Esophagus (tissue), 2 donors: ENCODE measurements around the gene HDLBP. TPM values are rescaled to one million over a fixed set of nuclear protein-coding genes. Genes with fewer than 3 reads are reported as not detected.

Experiments used
- H3K27ac ChIP-seq, 2 donors: one replicate each; pipeline ENCODE4 v1.5.1; 2013; ENCODE audit warnings: low read depth in 2 of 2, mild to moderate bottlenecking in 2 of 2, inconsistent platforms in 1 of 2, low read length in 1 of 2, moderate library complexity in 1 of 2
- H3K27me3 ChIP-seq, 2 donors: one replicate each; pipeline ENCODE4 v1.6.1; 2013; ENCODE audit warnings: low read length in 2 of 2, control low read depth in 1 of 2, mild to moderate bottlenecking in 1 of 2; ENCODE audit not compliant: insufficient read depth in 2 of 2, control insufficient read depth in 1 of 2
- H3K36me3 ChIP-seq, 2 donors: one replicate each; pipeline ENCODE4 v1.6.1; 2013; ENCODE audit warnings: low read length in 1 of 2; ENCODE audit not compliant: control insufficient read depth in 2 of 2, insufficient read depth in 2 of 2
- H3K4me1 ChIP-seq, 2 donors: one replicate each; pipeline ENCODE4 v1.6.1; 2013; ENCODE audit warnings: low read length in 1 of 2; ENCODE audit not compliant: control insufficient read depth in 2 of 2, insufficient read depth in 2 of 2
- H3K4me3 ChIP-seq, 2 donors: one replicate each; pipeline ENCODE4 v1.5.1; 2013; ENCODE audit warnings: low read length in 2 of 2, mild to moderate bottlenecking in 2 of 2, low read depth in 1 of 2, moderate library complexity in 1 of 2
- H3K9me3 ChIP-seq, 2 donors: one replicate each; pipeline ENCODE4 v1.6.1; 2013; ENCODE audit warnings: mild to moderate bottlenecking in 2 of 2, low read depth in 1 of 2, low read length in 1 of 2, moderate library complexity in 1 of 2; ENCODE audit not compliant: control insufficient read depth in 2 of 2, insufficient read depth in 1 of 2
- WGBS, 2 donors: extraction: QIAGEN DNeasy Blood & Tissue Kit; methylation state at CpG; one replicate each; pipeline ENCODE4 v1.1.7; 2013; 5-methylcytosine and 5-hydroxymethylcytosine counted together
- polyA plus RNA-seq, 2 donors: library from polyadenylated mRNA; stranded (reverse); fragments of 200-250 nt; gene quantifications; one replicate each; pipeline ENCODE4 v1.2.3, GENCODE V29; 2013
- donor health status: healthy with polysubstance abuse.
- donor health status: Bipolar disorder and iron deficiency.

HDLBP gene
- polyA plus RNA-seq, 2 donors: 158 to 197 TPM

DNA sequence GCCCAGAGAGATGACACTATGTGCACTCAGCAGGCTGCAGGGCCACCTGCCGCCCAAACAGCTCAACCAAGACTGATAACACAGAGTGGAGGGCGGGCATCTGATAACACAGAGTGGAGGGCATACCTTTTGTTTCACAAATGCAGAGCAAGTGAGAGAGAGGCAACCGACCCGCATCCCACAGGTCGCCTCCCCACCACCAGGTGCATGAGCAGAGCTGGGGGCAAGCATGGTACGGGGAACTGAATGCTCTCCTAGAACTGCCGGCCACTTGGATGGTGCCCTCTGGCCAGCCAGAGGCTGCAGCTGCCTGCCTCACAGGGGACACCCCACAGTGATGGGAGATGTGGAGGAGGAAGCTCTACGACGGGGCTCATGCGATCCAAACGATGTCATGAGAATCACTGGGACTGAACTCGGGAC lies 77.5 kb downstream of the HDLBP start:
- H3K36me3 ChIP-seq: peaks cover 34 to 82% of the 10 kb centered on the region in 2 donors
- no peak overlapping the region for H3K27ac ChIP-seq
- H3K4me3 ChIP-seq: no peak overlapping the region
- no peaks in the 10 kb centered on the region for H3K9me3 ChIP-seq
- peaks cover 0 to 2% of the 10 kb centered on the region in 2 donors for H3K4me1 ChIP-seq
- no peaks in the 10 kb centered on the region for H3K27me3 ChIP-seq
- 87 to 91% methylated on average over 12 of the region's 12 CpGs for WGBS, 2 donors

DNA sequence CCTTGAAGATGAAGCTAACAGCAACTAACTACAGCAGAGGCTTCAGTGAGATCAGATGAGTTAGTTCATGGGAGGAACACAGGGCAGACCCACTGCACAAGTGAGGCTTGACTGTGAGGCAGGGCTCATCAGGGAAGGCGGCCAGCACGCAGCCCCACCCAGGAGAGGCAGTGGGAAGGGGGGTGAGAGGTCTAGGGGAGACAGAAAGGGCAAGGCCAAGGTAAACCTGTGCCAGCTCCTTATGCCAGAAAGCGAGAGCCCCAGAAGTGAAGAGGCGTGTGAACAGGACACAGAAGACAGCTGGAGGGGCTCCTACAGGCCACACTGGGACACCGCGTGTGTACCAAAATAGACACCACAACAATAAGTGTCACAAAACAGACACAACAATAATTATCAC lies 78.4 kb downstream of the HDLBP start:
- H3K36me3 ChIP-seq: peaks cover 30 to 77% of the 10 kb centered on the region in 2 donors
- no peaks in the 10 kb centered on the region for H3K27me3 ChIP-seq
- H3K4me1 ChIP-seq: peaks cover 0 to 2% of the 10 kb centered on the region in 2 donors
- H3K27ac ChIP-seq: no peak overlapping the region
- no peaks in the 10 kb centered on the region for H3K9me3 ChIP-seq
- 86 to 93% methylated on average over 6 of the region's 6 CpGs for WGBS, 2 donors
- H3K4me3 ChIP-seq: no peak overlapping the region

DNA sequence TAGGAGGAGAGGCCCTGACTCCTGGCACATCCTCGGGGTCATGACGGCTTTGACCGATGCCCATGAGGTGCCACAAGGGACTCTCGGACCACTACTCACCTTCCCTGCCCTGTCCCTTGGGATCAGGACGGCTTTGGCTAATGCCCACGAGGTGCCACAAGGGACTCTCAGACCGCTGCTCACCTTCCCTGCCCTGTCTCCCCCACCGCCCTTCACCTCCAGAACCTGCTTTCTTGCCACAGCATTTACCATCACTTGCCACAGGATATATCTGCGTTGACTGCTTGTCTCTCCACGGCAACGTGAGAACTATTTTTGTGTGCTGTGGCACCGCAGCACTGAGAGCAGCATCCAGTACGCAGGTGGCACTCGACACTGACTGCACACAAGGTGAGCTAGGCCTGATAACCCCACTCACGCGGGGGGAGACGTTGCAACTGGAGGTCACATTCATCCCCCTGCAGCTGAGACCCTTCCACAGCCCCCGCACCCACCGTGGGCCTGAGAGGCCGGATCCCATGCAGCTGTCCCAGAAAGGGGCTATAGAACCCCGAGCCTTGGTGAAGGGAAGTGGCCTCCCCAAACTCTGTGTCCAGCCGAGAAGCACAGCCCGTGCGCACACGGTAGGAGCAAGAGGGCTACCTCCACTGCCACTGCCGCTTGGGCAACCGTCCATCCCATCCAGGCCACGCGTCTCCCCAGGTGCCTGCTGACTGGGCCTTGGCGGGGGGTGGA lies 79.4 kb downstream of the HDLBP start:
- H3K27ac ChIP-seq: no peak overlapping the region
- H3K9me3 ChIP-seq: no peaks in the 10 kb centered on the region
- H3K36me3 ChIP-seq: peaks cover 30 to 82% of the 10 kb centered on the region in 2 donors
- peaks cover 0 to 2% of the 10 kb centered on the region in 2 donors for H3K4me1 ChIP-seq
- H3K4me3 ChIP-seq: no peak overlapping the region
- 90 to 92% methylated on average over 30 of the region's 30 CpGs for WGBS, 2 donors
- H3K27me3 ChIP-seq: no peaks in the 10 kb centered on the region

DNA sequence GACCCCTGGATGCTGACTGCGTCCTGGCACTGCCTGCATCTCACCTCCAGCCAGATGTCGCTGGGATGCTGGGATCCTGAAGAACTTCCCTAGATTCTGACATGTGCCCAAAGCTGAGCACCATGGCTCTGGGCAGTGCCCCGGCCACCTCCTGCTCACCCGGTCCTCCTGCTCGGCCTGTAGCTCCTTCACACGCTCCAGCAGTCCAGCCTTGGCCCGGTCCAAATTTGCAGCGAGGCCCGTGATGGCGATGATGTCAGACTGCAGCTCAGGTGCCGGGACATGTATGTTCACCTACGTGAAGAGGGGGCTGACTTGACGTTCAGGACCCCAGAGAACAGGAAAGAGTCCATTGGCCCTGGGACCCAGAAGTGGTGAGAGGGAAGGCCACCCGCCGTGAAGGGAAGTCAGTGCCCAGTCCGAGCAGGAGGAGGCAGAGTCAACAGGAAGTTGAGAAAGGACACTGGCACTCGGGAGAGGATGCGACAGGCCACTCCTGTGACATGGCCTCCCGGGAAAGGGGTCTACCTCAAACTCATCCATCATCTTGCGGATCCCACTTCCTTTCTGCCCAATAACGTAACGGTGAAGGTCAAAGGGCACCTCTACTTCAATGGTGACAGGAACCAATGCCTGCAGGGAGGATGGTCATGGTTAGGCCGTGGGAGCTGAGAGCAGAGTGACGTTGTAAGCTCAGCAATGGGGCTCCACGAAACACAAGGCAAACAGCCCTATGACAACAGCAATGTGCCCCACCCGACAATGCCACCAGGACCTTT lies 80.3 kb downstream of the HDLBP start:
- 83 to 85% methylated on average over 26 of the region's 26 CpGs for WGBS, 2 donors
- Histone ChIP-seq H3K27ac (no peak overlapping the region), H3K4me1 (peaks cover 0 to 2% of the 10 kb centered on the region in 2 donors), H3K4me3 (no peak overlapping the region), H3K36me3 (peaks cover 30 to 81% of the 10 kb centered on the region in 2 donors), H3K9me3 (no peaks in the 10 kb centered on the region), H3K27me3 (no peaks in the 10 kb centered on the region)

DNA sequence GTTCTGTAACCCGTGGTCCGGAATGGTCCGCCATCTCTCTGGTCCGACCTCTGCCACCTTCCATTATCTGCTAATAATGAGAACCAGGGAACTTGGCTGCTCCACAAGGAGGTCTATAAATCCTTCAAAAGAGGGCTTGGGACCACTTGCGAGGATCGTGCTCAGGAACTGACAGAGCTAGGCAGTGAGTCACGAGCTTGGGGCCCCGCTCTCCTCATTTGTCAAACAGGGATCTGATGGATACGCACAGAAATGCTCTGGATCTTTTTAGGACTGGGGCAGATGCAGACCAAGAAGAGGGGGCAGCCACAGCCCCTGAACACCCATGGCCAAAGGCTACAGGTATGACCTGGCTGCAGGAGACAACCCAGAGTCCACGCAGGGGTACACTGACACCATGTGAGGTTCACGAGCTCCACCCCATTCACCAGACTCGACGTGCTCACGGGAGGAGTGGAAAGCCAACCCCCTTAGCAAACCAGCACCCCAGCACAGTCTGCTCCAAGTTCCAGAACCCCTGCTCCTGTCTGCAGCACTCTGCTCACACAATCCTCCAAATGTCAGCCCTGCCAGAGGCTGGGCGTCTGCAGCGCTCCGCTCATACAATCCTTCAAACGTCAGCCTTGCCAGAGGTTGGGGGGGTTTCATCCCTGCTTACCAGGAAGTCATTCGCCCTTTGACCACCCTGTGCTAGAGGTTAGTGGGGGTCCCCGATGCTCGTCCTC lies 81.2 kb downstream of the HDLBP start:
- peaks cover 39 to 79% of the 10 kb centered on the region in 2 donors for H3K36me3 ChIP-seq

DNA sequence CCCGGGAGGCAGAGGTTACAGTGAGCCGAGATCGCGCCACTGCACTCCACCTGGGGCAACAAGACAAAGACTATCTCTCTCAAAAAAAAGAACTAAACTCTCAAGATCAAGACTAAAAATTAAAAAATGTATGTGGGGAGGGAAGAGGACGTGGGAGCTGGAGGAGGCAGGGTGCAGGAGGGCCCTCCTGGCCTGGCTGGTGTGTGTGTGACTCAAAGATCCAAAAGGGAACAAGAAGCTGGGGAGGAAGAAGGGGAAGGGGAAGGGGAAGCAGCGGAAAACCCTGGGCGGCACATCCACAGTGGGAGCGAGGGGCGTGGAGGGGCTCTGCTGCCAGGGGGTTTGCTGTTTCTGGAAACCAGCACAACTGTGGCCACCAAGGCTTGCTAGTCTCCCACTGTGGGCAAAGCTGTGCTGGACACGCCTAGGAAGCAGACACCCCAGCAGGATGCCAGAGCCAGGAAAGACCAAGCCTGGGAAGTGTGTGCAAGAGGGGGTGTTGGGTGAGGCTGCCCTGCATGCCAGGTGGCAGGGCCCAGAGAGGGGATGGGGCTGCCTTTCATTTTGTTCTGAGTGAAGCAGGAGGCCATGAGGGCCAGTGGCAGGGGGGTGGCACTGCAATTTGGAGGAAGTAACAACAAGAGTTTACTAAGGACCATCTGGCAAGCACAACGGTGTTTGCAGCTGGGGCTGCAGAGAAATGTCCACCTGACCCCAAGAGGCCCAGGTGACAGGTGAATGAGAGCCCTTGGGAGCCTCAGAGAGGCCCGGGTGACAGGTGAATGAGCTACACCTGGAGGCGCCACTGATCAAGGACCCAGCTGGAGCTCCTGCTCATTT lies 82.5 kb downstream of the HDLBP start:
- Histone ChIP-seq H3K27ac (no peak overlapping the region), H3K4me1 (peaks cover 0 to 2% of the 10 kb centered on the region in 2 donors), H3K27me3 (no peaks in the 10 kb centered on the region), H3K4me3 (no peak overlapping the region), H3K9me3 (no peaks in the 10 kb centered on the region), H3K36me3 (peaks cover 39 to 82% of the 10 kb centered on the region in 2 donors)
- 86 to 87% methylated on average over 13 of the region's 13 CpGs for WGBS, 2 donors

More for the DNA sequence above, 81.2 kb downstream of the HDLBP start:
- Histone ChIP-seq H3K4me3 (no peak overlapping the region), H3K27ac (no peak overlapping the region), H3K27me3 (no peaks in the 10 kb centered on the region), H3K4me1 (peaks cover 0 to 2% of the 10 kb centered on the region in 2 donors), H3K9me3 (no peaks in the 10 kb centered on the region)
- WGBS, 2 donors: 83 to 86% methylated on average over 21 of the region's 21 CpGs

DNA sequence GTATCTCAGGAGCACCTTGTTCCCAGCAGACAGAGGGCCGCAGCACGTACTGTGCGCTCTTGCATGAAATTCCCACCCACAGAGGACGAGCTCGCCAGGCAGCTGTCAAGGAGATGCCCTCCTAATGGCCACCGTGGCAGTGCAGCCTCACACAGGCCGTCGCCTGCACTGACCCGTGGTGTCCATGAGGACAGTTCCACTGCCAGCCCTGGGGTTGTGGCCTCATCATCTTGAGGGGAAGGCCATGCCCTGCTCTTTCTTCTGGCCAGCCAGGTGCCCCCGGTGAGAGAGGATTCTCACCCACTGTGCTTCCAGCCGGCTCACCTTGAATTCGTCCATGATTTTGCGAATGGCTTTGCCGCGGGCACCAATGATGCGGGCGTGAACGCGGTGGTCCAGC lies 85.0 kb downstream of the HDLBP start:
- H3K9me3 ChIP-seq: no peaks in the 10 kb centered on the region
- H3K36me3 ChIP-seq: peaks cover 36 to 84% of the 10 kb centered on the region in 2 donors
- H3K27ac ChIP-seq: no peak overlapping the region
- H3K4me3 ChIP-seq: no peak overlapping the region
- H3K4me1 ChIP-seq: peaks cover 0 to 2% of the 10 kb centered on the region in 2 donors
- no peaks in the 10 kb centered on the region for H3K27me3 ChIP-seq
- 93 to 96% methylated on average over 19 of the region's 19 CpGs for WGBS, 2 donors

DNA sequence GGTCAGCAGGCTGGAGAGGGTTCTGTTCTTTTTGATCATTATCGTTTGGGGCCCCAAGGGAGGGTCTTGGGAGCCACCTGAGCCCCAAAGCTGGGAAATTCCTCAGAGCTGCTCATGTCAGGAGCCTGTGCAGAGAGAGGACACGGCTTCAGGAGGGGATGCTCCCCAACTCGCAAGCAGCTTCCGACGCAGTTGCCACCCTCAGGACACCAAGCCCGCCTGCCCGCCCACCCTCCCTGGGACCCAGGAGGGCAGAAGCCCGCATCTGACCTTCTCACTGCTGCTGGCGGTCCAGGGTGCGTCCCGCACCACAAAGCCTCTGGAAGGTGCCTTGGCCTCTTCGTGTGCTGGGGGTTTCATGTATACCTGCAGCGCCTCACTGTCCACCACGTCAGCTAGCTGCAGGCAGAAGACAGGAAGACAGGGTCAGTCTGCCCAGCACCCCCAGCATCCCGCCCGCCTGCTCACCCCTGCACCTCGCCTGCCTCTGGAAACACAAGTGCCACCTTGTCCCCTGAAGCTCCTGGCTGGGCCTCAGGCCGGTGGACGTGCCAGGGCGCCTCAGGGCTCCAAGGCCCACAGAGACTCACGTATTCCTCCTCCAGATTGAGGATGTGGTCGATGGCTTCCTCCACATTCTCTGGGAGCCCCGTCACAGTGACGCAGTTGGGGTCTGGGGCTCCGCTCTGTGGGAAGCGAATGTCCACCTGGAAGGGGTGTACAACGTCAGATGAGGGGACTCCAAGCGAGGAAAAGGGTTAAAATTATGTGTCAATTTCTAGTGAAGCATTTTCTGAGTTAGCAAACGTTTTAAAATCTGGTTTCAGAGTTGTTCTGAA lies 85.7 kb downstream of the HDLBP start:
- peaks cover 0 to 2% of the 10 kb centered on the region in 2 donors for H3K4me1 ChIP-seq
- WGBS, 2 donors: 88 to 91% methylated on average over 29 of the region's 29 CpGs
- H3K9me3 ChIP-seq: no peaks in the 10 kb centered on the region

More for the DNA sequence above, 85.7 kb downstream of the HDLBP start:
- H3K4me3 ChIP-seq: no peak overlapping the region
- H3K27me3 ChIP-seq: no peaks in the 10 kb centered on the region
- H3K36me3 ChIP-seq: peaks cover 30 to 79% of the 10 kb centered on the region in 2 donors
- no peak overlapping the region for H3K27ac ChIP-seq
